Smooth muscle cell (in vitro differentiated cells): ENCODE measurements around the gene PJVK. TPM values are rescaled to one million over a fixed set of nuclear protein-coding genes. Genes with fewer than 3 reads are reported as not detected.

ENCODE experiments used
- DNase-seq: peaks from one replicate; lab custom pipeline; 2025; ENCODE audit not compliant: unreplicated experiment; lab: John Stamatoyannopoulos, UW
- H2AFZ ChIP-seq: fragments of 200-600 bp; sonication (generic); 2 replicates; pipeline ENCODE4 v1.6.0; 2016; ENCODE audit warnings: antibody characterized with exemption, low read depth, mild to moderate bottlenecking
- H3F3A ChIP-seq: fragments of 200-600 bp; sonication (generic); 2 replicates; pipeline ENCODE4 v1.6.0; 2017; ENCODE audit warnings: antibody characterized with exemption, low read depth
- H3K27ac ChIP-seq: fragments of 200-600 bp; sonication (generic); 2 replicates; pipeline ENCODE4 v1.5.1; 2016; ENCODE audit warnings: low read depth, mild to moderate bottlenecking
- H3K27me3 ChIP-seq: fragments of 200-600 bp; sonication (generic); 2 replicates; pipeline ENCODE4 v1.6.1; 2016; ENCODE audit warnings: low read depth, mild to moderate bottlenecking
- H3K36me3 ChIP-seq: fragments of 200-600 bp; sonication (generic); 2 replicates; pipeline ENCODE4 v1.5.1; 2016; ENCODE audit warnings: low read depth
- H3K4me1 ChIP-seq: fragments of 200-600 bp; sonication (generic); 2 replicates; pipeline ENCODE4 v1.5.1; 2016; ENCODE audit warnings: low read depth
- H3K4me2 ChIP-seq: fragments of 200-600 bp; sonication (generic); 2 replicates; pipeline ENCODE4 v1.6.0; 2016; ENCODE audit warnings: mild to moderate bottlenecking
- H3K4me3 ChIP-seq: fragments of 200-600 bp; sonication (generic); 2 replicates; pipeline ENCODE4 v1.5.1; 2016; ENCODE audit warnings: mild to moderate bottlenecking
- H3K79me2 ChIP-seq: fragments of 200-600 bp; sonication (generic); 2 replicates; pipeline ENCODE4 v1.6.0; 2016; ENCODE audit warnings: low read depth, mild to moderate bottlenecking
- H3K9ac ChIP-seq: fragments of 200-600 bp; sonication (generic); 2 replicates; pipeline ENCODE4 v1.6.0; 2016; ENCODE audit warnings: low read depth
- H3K9me3 ChIP-seq: fragments of 200-600 bp; sonication (generic); replicated peaks from 2 replicates; pipeline ENCODE4 v1.5.1; 2016; ENCODE audit warnings: low read depth
- H4K20me1 ChIP-seq: fragments of 200-600 bp; sonication (generic); 2 replicates; pipeline ENCODE4 v1.6.0; 2016; ENCODE audit warnings: low read depth
- CTCF ChIP-seq: fragments of 200-600 bp; sonication (generic); IDR thresholded peaks from 2 replicates; pipeline ENCODE4 v1.5.1; 2017; ENCODE audit warnings: borderline replicate concordance, mild to moderate bottlenecking, antibody characterized with exemption; ENCODE audit not compliant: insufficient read depth, poor library complexity, severe bottlenecking
- WGBS: methylation state at CpG from one replicate; pipeline ENCODE4 v1.1.7; 2016; ENCODE audit warnings: low lambda C conversion rate; 5-methylcytosine and 5-hydroxymethylcytosine counted together
- polyA plus RNA-seq: library from polyadenylated mRNA; unstranded; fragments of >200 nt; fragmentation: Nextera tagmentation; extraction: Ambion mirVana; gene quantifications from 2 replicates; pipeline ENCODE4 v1.2.1, GENCODE V29; 2016
- total RNA-seq: library from RNA; depleted of rRNA; stranded (reverse); fragments of >200 nt; gene quantifications from 2 replicates; pipeline ENCODE4 v1.2.3, GENCODE V29; 2014

PJVK gene
- total and polyA plus RNA-seq, 2 experiments from 2014 or later: 1.9 to 3.3 TPM

GRCh38 chr2:178450524-178450773, 729 bp upstream of the PJVK start:
- 0% methylated on average over 13 of the region's 25 CpGs for WGBS
- peaks cover 29% of the 10 kb centered on the region for H4K20me1 ChIP-seq
- H3K4me2 ChIP-seq: peak overlapping the region; percentile 98
- H3K27me3 ChIP-seq: no peaks in the 10 kb centered on the region
- H3F3A ChIP-seq: peaks cover 5% of the 10 kb centered on the region
- peaks cover 10% of the 10 kb centered on the region for H3K4me1 ChIP-seq
- peaks cover 9% of the 10 kb centered on the region for H3K36me3 ChIP-seq
- H3K27ac ChIP-seq: peak overlapping the region; percentile 96
- no peak for TF ChIP-seq CTCF
- H3K4me3 ChIP-seq: peak overlapping the region; percentile 92
- H2AFZ ChIP-seq: peak overlapping the region; percentile 69
- DNase-seq: no peak
- H3K9ac ChIP-seq: peak overlapping the region; percentile 98
- no peaks in the 10 kb centered on the region for H3K9me3 ChIP-seq
- H3K79me2 ChIP-seq: peaks cover 29% of the 10 kb centered on the region

GRCh38 chr2:178452334-178452733, 1.2 kb downstream of the PJVK start:
- 92% methylated on average over 2 of the region's 2 CpGs for WGBS

GRCh38 chr2:178452870-178453269, 1.7 kb downstream of the PJVK start:
- Histone ChIP-seq H3K9ac (no peak overlapping the region), H3K4me2 (no peak overlapping the region), H3F3A (peaks cover 5% of the 10 kb centered on the region), H3K36me3 (no peaks in the 10 kb centered on the region), H2AFZ (no peak overlapping the region), H4K20me1 (peaks cover 26% of the 10 kb centered on the region), H3K27ac (no peak overlapping the region), H3K4me3 (no peak overlapping the region), H3K4me1 (peaks cover 10% of the 10 kb centered on the region), H3K27me3 (no peaks in the 10 kb centered on the region), H3K9me3 (no peaks in the 10 kb centered on the region), H3K79me2 (peaks cover 26% of the 10 kb centered on the region)
- no peak for DNase-seq
- TF ChIP-seq CTCF: no peak
- WGBS: 95% methylated on average over 5 of the region's 5 CpGs

More at GRCh38 chr2:178452334-178452733, 1.2 kb downstream of the PJVK start:
- Histone ChIP-seq H3K79me2 (peaks cover 29% of the 10 kb centered on the region), H3K4me2 (no peak overlapping the region), H3K9ac (no peak overlapping the region), H3F3A (peaks cover 5% of the 10 kb centered on the region), H4K20me1 (peaks cover 29% of the 10 kb centered on the region), H3K9me3 (no peaks in the 10 kb centered on the region), H3K27ac (peak overlapping the region; percentile 96), H3K4me1 (peaks cover 10% of the 10 kb centered on the region), H2AFZ (no peak overlapping the region), H3K4me3 (no peak overlapping the region), H3K27me3 (no peaks in the 10 kb centered on the region), H3K36me3 (peaks cover 2% of the 10 kb centered on the region)
- no peak for TF ChIP-seq CTCF
- DNase-seq: no peak

- peaks cover 5% of the 10 kb centered on the region for H3F3A ChIP-seq
These were observed 4.8 kb downstream of the PJVK start for GRCh38 chr2:178455947-178456346.

More at GRCh38 chr2:178455947-178456346, 4.8 kb downstream of the PJVK start:
- no peaks in the 10 kb centered on the region for H3K27me3 ChIP-seq
- no peaks in the 10 kb centered on the region for H3K79me2 ChIP-seq
- no peaks in the 10 kb centered on the region for H4K20me1 ChIP-seq
- 63% methylated on average over 5 of the region's 5 CpGs for WGBS
- H3K36me3 ChIP-seq: no peaks in the 10 kb centered on the region
- H3K9me3 ChIP-seq: no peaks in the 10 kb centered on the region
- no peak for TF ChIP-seq CTCF
- no peak for DNase-seq
- H2AFZ ChIP-seq: no peak overlapping the region
- no peak overlapping the region for H3K4me3 ChIP-seq
- no peak overlapping the region for H3K4me2 ChIP-seq
- H3K9ac ChIP-seq: peak overlapping the region; percentile 85
- H3K4me1 ChIP-seq: no peaks in the 10 kb centered on the region
- H3K27ac ChIP-seq: peak overlapping the region; percentile 90
